B cell (primary cell): ENCODE results near the gene NAALADL1. TPM values are rescaled to one million over a fixed set of nuclear protein-coding genes. Genes with fewer than 3 reads are reported as not detected.
A peak's percentile ranks its signal among the peaks of the same experiment; 100 is the strongest.

Experiments used
- ATAC-seq: fragments of 200-7000 bp; cut with Tn5 transposase; one replicate; pipeline ENCODE4 v1.10.0; 2021; ENCODE audit warnings: low read depth, mild to moderate bottlenecking, moderate number of reproducible peaks, moderate library complexity
- CTCF ChIA-PET: fragments of 350-600 bp; sonication (Branson Sonifier 250); formaldehyde crosslinking; loops from one replicate; lab custom pipeline; 2021; ENCODE audit warnings: antibody characterized with exemption, inconsistent platforms; lab: Charles Lee
- POLR2A ChIA-PET: fragments of 350-600 bp; sonication (Branson Sonifier 250); formaldehyde crosslinking; loops from one replicate; lab custom pipeline; 2021; ENCODE audit warnings: antibody characterized with exemption; lab: Charles Lee
- DNase-seq: peaks from one replicate; pipeline ENCODE4 v3.0.0; 2013
- H2AFZ ChIP-seq: 2 replicates; pipeline ENCODE4 v1.6.1; 2012; ENCODE audit warnings: mild to moderate bottlenecking, low read depth, low read length; ENCODE audit not compliant: insufficient read depth, poor library complexity, severe bottlenecking
- H3K27ac ChIP-seq, 2 donors: 1 replicate in 1 of 2; 2 replicates in 1 of 2; pipeline ENCODE4 v1.5.1; 2012 to 2013; ENCODE audit warnings: low read length in 2 of 2, mild to moderate bottlenecking in 2 of 2, moderate library complexity in 1 of 2
- H3K27me3 ChIP-seq, 4 experiments: fragments of 200-600 bp in 1 of 4; sonication (generic) in 1 of 4; replicated peaks in 1 of 4; 1 replicate in 2 of 4; 2 replicates in 2 of 4; pipeline versions ENCODE4 v1.6.1 to v1.7.0; 2013 to 2016; ENCODE audit warnings: low read length in 3 of 4, mild to moderate bottlenecking in 2 of 4, mixed read lengths in 1 of 4, moderate library complexity in 1 of 4; ENCODE audit not compliant: insufficient read depth in 4 of 4, control insufficient read depth in 3 of 4; ENCODE audit errors: control extremely low read depth in 1 of 4
- H3K36me3 ChIP-seq, 2 experiments: replicated peaks in 1 of 2; 1 replicate in 1 of 2; 2 replicates in 1 of 2; pipeline versions ENCODE4 v1.6.1 to v1.7.1; 2013; ENCODE audit warnings: low read length in 1 of 2; ENCODE audit not compliant: insufficient read depth in 2 of 2, control insufficient read depth in 1 of 2; ENCODE audit errors: control extremely low read depth in 1 of 2, extremely low read depth in 1 of 2
- H3K4me1 ChIP-seq, 2 donors: fragments of 200-600 bp in 1 of 2; sonication (generic) in 1 of 2; 1 replicate in 1 of 2; 2 replicates in 1 of 2; pipeline versions ENCODE4 v1.5.1 to v1.6.1; 2013 to 2017; ENCODE audit warnings: low read length in 2 of 2; ENCODE audit not compliant: control insufficient read depth in 2 of 2, insufficient read depth in 2 of 2
- H3K4me2 ChIP-seq: replicated peaks from 2 replicates; pipeline ENCODE3; 2012; ENCODE audit warnings: mild to moderate bottlenecking, low read depth, low read length; ENCODE audit not compliant: poor library complexity, severe bottlenecking
- H3K4me3 ChIP-seq, 5 experiments: fragments of 200-600 bp in 1 of 5; sonication (generic) in 1 of 5; 1 replicate in 3 of 5; 2 replicates in 2 of 5; pipeline versions ENCODE4 v1.5.1 to v1.7.0; 2011 to 2016; ENCODE audit warnings: low read length in 4 of 5, mild to moderate bottlenecking in 4 of 5, low read depth in 2 of 5, control low read depth in 1 of 5, moderate library complexity in 1 of 5; ENCODE audit not compliant: insufficient read depth in 1 of 5; ENCODE audit errors: control extremely low read depth in 1 of 5, extremely low read depth in 1 of 5
- H3K79me2 ChIP-seq: fragments of 200-600 bp; sonication (generic); one replicate; pipeline ENCODE4 v1.6.0; 2016; ENCODE audit warnings: low read length; ENCODE audit not compliant: control insufficient read depth, insufficient read depth
- H3K9ac ChIP-seq: fragments of 200-600 bp; sonication (generic); 2 replicates; pipeline ENCODE4 v1.6.1; 2017; ENCODE audit warnings: mild to moderate bottlenecking, low read length, moderate library complexity
- H3K9me3 ChIP-seq, 3 donors: one replicate each; pipeline versions ENCODE4 v1.6.1 to v1.7.1; 2013; ENCODE audit warnings: low read length in 2 of 3; ENCODE audit not compliant: control insufficient read depth in 2 of 3, insufficient read depth in 1 of 3; ENCODE audit errors: control extremely low read depth in 1 of 3
- H4K20me1 ChIP-seq: 2 replicates; pipeline ENCODE4 v1.6.0; 2012; ENCODE audit warnings: mild to moderate bottlenecking, low read length; ENCODE audit not compliant: insufficient read depth, control insufficient read depth, poor library complexity, severe bottlenecking
- H3K27ac Mint-ChIP-seq: one replicate; pipeline ENCODE4 v1.8.0; 2021; ENCODE audit warnings: mixed read lengths
- H3K27me3 Mint-ChIP-seq: one replicate; pipeline ENCODE4 v1.8.0; 2021; ENCODE audit warnings: mixed read lengths
- H3K4me1 Mint-ChIP-seq: one replicate; pipeline ENCODE4 v1.8.0; 2021; ENCODE audit warnings: mixed read lengths
- H3K4me3 Mint-ChIP-seq: one replicate; pipeline ENCODE4 v1.8.0; 2021; ENCODE audit warnings: mixed read lengths
- H3K9me3 Mint-ChIP-seq: one replicate; pipeline ENCODE4 v1.8.0; 2022; ENCODE audit warnings: mixed read lengths; ENCODE audit not compliant: insufficient read depth
- CTCF ChIP-seq: fragments of 200-600 bp; IDR thresholded peaks from one replicate; pipeline ENCODE4 v1.8.0; 2022; ENCODE audit warnings: antibody characterized with exemption, mild to moderate bottlenecking
- EZH2 ChIP-seq: IDR thresholded peaks from 2 replicates; pipeline ENCODE4 v1.6.1; 2012; ENCODE audit warnings: borderline replicate concordance, low read depth, mild to moderate bottlenecking, moderate library complexity, low read length; ENCODE audit not compliant: insufficient read depth, poor library complexity, severe bottlenecking
- WGBS: methylation state at CpG from one replicate; pipeline ENCODE4 v1.1.5; 2013; ENCODE audit warnings: missing lambda C conversion rate; ENCODE audit not compliant: insufficient coverage; 5-methylcytosine and 5-hydroxymethylcytosine counted together
- intact Hi-C: fragments of 100-400 bp; cut with micrococcal nuclease; formaldehyde crosslinking; loops from one replicate; pipeline ENCODE4 v1.10.0; 2022
- polyA plus RNA-seq: library from polyadenylated mRNA; depleted of rRNA; stranded (reverse); fragments of >200 nt; gene quantifications from 2 replicates; pipeline ENCODE4 v1.2.3, GENCODE V29; 2012
- total RNA-seq, 2 donors: library from RNA; stranded (reverse); fragments of 120-200 nt in 1 of 2; gene quantifications; 1 replicate in 1 of 2; 2 replicates in 1 of 2; pipeline versions ENCODE4 v1.2.3 to v1.2.4, GENCODE V29; 2013 to 2022

The NAALADL1 gene
- total and polyA plus RNA-seq, 2 donors (not counting 1 experiment from before 2014, with no cell fraction given) = 23.0 to 40.2 TPM

GRCh38 chr11:65053827-65054508 lies 4.4 kb downstream of the NAALADL1 start:
- H3K79me2 ChIP-seq = no peaks in the 10 kb centered on the region
- no peak overlapping the region for H3K4me3 ChIP-seq
- H3K4me1 Mint-ChIP-seq = peaks cover 17% of the 10 kb centered on the region
- ATAC-seq (peak; percentile 7), DNase-seq (peak; percentile 67)
- no peaks in the 10 kb centered on the region for H3K9me3 Mint-ChIP-seq
- H3K27me3 Mint-ChIP-seq = no peaks in the 10 kb centered on the region
- 7% methylated on average over 8 of the region's 8 CpGs for WGBS
- no peaks in the 10 kb centered on the region for H3K36me3 ChIP-seq
- no peak for TF ChIP-seq EZH2
- no peak for TF ChIP-seq CTCF
- peaks cover 10 to 14% of the 10 kb centered on the region in 2 donors for H3K4me1 ChIP-seq
- CTCF ChIA-PET = interaction anchor here (0.6 to 1.2 kb wide), 2 partner anchors 57 to 199 kb away, joined by 3 to 4 read pairs; no protein-coding TSS in a partner anchor
- peaks cover 0 to 2% (median 1%) of the 10 kb centered on the region in 4 experiments for H3K27me3 ChIP-seq
- intact Hi-C loops = no loop called here
- H3K4me3 Mint-ChIP-seq = peak overlapping the region; percentile 80
- peak overlapping the region; percentile 80 for H3K27ac Mint-ChIP-seq
- no peaks in the 10 kb centered on the region for H4K20me1 ChIP-seq
- POLR2A ChIA-PET = no interaction called here
- H3K9ac ChIP-seq = peak overlapping the region; percentile 32
- peak overlapping the region; percentile 67 for H3K4me2 ChIP-seq
- H3K9me3 ChIP-seq = no peaks in the 10 kb centered on the region
- peak overlapping the region; percentile 68 for H2AFZ ChIP-seq
- peak overlapping the region in 1 of 2 donors; percentile 34 for H3K27ac ChIP-seq

GRCh38 chr11:65051398-65051858 lies 6.9 kb downstream of the NAALADL1 start:
- Histone ChIP-seq H2AFZ (no peak overlapping the region), H4K20me1 (no peaks in the 10 kb centered on the region), H3K4me2 (no peak overlapping the region), H3K27me3 (peaks cover 0 to 2% (median 0%) of the 10 kb centered on the region in 4 experiments), H3K36me3 (no peaks in the 10 kb centered on the region), H3K4me3 (no peak overlapping the region), H3K79me2 (peaks cover 6% of the 10 kb centered on the region), H3K27ac (no peak overlapping the region), H3K9ac (no peak overlapping the region), H3K4me1 (peaks cover 26 to 28% of the 10 kb centered on the region in 2 donors), H3K9me3 (no peaks in the 10 kb centered on the region)
- H3K4me3 Mint-ChIP-seq = no peak overlapping the region
- no peak for TF ChIP-seq EZH2
- no peak for TF ChIP-seq CTCF
- ATAC-seq (no peak), DNase-seq (no peak)
- no peaks in the 10 kb centered on the region for H3K27me3 Mint-ChIP-seq
- H3K27ac Mint-ChIP-seq = no peak overlapping the region
- H3K4me1 Mint-ChIP-seq = peaks cover 34% of the 10 kb centered on the region
- POLR2A ChIA-PET = no interaction called here
- CTCF ChIA-PET = no interaction called here
- no peaks in the 10 kb centered on the region for H3K9me3 Mint-ChIP-seq
- intact Hi-C loops = no loop called here
- WGBS = 86% methylated on average over 3 of the region's 9 CpGs
